HEK293T (cell line): ENCODE data around the gene BRF1.
"Not testable (repeated sequence)": the region's sequence is repeated elsewhere in the genome, so short reads cannot be mapped to it uniquely, and the experiment has no call there.

Source experiments
- FOXM1 ChIP-seq: fragments of 450-650 bp; IDR thresholded peaks from 2 replicates; pipeline ENCODE4 v1.6.1; 2017; ENCODE audit warnings: mild to moderate bottlenecking, borderline replicate concordance
- SP1 ChIP-seq: fragments of 450-650 bp; IDR thresholded peaks from 2 replicates; pipeline ENCODE4 v1.6.1; 2017
- ZNF384 ChIP-seq: fragments of 450-650 bp; IDR thresholded peaks from 2 replicates; pipeline ENCODE4 v1.6.1; 2016

DNA sequence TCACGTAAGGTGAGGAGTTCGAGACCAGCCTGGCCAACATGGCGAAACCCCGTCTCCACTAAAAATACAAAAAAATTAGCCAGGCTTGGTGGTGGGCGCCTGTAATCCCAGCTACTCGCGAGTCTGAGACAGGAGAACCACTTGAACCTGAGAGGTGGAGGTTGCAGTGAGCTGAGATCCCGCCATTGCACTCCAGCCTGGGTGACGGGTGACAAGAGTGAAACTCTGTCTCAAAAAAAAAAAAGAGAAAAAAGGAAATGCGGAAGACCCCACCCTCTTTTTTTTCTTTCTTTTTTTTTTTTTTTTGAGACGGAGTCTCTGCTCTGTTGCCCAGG, 1.1 kb upstream of the BRF1 start:
- not testable (repeated sequence) for TF ChIP-seq FOXM1, SP1
- TF ChIP-seq ZNF384: peak; percentile 61
